HepG2 (cell line): ENCODE measurements around the gene GEMIN4. TPM values are rescaled to one million over a fixed set of nuclear protein-coding genes. Genes with fewer than 3 reads are reported as not detected.

ENCODE experiments used
- ARID5B ChIP-seq: IDR thresholded peaks from 2 replicates; pipeline ENCODE4 v1.4.0; 2020; ENCODE audit warnings: mild to moderate bottlenecking, missing genetic modification reagents
- EP300 ChIP-seq, 3 experiments: sonication (generic) in 1 of 3; formaldehyde crosslinking in 1 of 3; IDR thresholded peaks; 2 replicates each; pipeline versions ENCODE4 v1.5.1 to v1.6.1; 2011 to 2020; ENCODE audit warnings: low read depth in 2 of 3, low read length in 2 of 3, borderline replicate concordance in 1 of 3, improper control_type of control experiment in 1 of 3, mild to moderate bottlenecking in 1 of 3, missing genetic modification reagents in 1 of 3, moderate library complexity in 1 of 3
- HMGXB4 ChIP-seq, 2 experiments: sonication (generic) in 1 of 2; formaldehyde crosslinking in 1 of 2; IDR thresholded peaks; 2 replicates each; pipeline versions ENCODE4 v1.4.0 to v1.6.1; 2018 to 2020; ENCODE audit warnings: missing genetic modification reagents in 2 of 2, borderline replicate concordance in 1 of 2, low read depth in 1 of 2, mild to moderate bottlenecking in 1 of 2, missing biosample characterization in 1 of 2
- KAT8 ChIP-seq: IDR thresholded peaks from 2 replicates; pipeline ENCODE4 v1.6.1; 2016; ENCODE audit warnings: missing genetic modification reagents, missing compliant biosample characterization
- MAFG ChIP-seq: sonication (generic); formaldehyde crosslinking; IDR thresholded peaks from 2 replicates; pipeline ENCODE4 v1.5.1; 2020; ENCODE audit warnings: mild to moderate bottlenecking, missing genetic modification reagents
- MXI1 ChIP-seq: IDR thresholded peaks from 3 replicates; pipeline ENCODE4 v1.6.1; 2012; ENCODE audit warnings: low read depth, low read length, inconsistent platforms, borderline replicate concordance
- RBFOX2 ChIP-seq: fragments of 200-400 bp; formaldehyde crosslinking; IDR thresholded peaks from 2 replicates; pipeline ENCODE4 v1.6.1; 2017; ENCODE audit warnings: low read depth, mild to moderate bottlenecking, low read length
- REPIN1 ChIP-seq: sonication (generic); formaldehyde crosslinking; IDR thresholded peaks from 2 replicates; pipeline ENCODE4 v1.8.0; 2022; ENCODE audit warnings: missing genetic modification reagents, low read depth, mild to moderate bottlenecking, borderline replicate concordance
- UBTF ChIP-seq: sonication (generic); formaldehyde crosslinking; IDR thresholded peaks from 2 replicates; pipeline ENCODE4 v1.4.0; 2020; ENCODE audit warnings: mild to moderate bottlenecking, missing genetic modification reagents
- YEATS4 ChIP-seq: sonication (generic); formaldehyde crosslinking; IDR thresholded peaks from 2 replicates; pipeline ENCODE4 v1.4.0; 2020; ENCODE audit warnings: missing genetic modification reagents, borderline replicate concordance
- ZFP91 ChIP-seq: sonication (generic); formaldehyde crosslinking; IDR thresholded peaks from 2 replicates; pipeline ENCODE4 v1.9.0; 2022; ENCODE audit warnings: missing genetic modification reagents, mild to moderate bottlenecking, borderline replicate concordance
- ZNF549 ChIP-seq: sonication (generic); formaldehyde crosslinking; IDR thresholded peaks from 2 replicates; pipeline ENCODE4 v1.5.0; 2020; ENCODE audit warnings: missing genetic modification reagents
- ZNF7 ChIP-seq: IDR thresholded peaks from 2 replicates; pipeline ENCODE4 v1.6.1; 2016; ENCODE audit warnings: missing biosample characterization, missing genetic modification reagents
- ZNF704 ChIP-seq: sonication (generic); formaldehyde crosslinking; IDR thresholded peaks from 2 replicates; pipeline ENCODE4 v1.8.1; 2023; ENCODE audit warnings: mild to moderate bottlenecking, inconsistent platforms, moderate library complexity, missing genetic modification reagents, borderline replicate concordance
- ZNF777 ChIP-seq: sonication (generic); formaldehyde crosslinking; IDR thresholded peaks from 2 replicates; pipeline ENCODE4 v1.4.0; 2020; ENCODE audit warnings: missing genetic modification reagents
- polyA plus RNA-seq, 8 experiments: library from polyadenylated mRNA; depleted of rRNA in 3 of 8; stranded (reverse) in 7 of 8; unstranded in 1 of 8; fragments of >200 nt; fragmentation: Illumina TruSeq in 4 of 8; extraction: Trizol in 4 of 8; gene quantifications; 2 replicates each; pipeline versions ENCODE4 v1.2.1 to v1.2.3, GENCODE V29; 2011 to 2016; ENCODE audit warnings: low read depth in 4 of 8, missing spikeins in 1 of 8, mixed read lengths in 1 of 8; ENCODE audit not compliant: insufficient read depth in 1 of 8
- total RNA-seq, 5 experiments: library from RNA; depleted of rRNA; stranded (reverse); fragments of >200 nt; fragmentation: Illumina TruSeq; extraction: Trizol; gene quantifications; 2 replicates each; pipeline ENCODE4 v1.2.3, GENCODE V29; 2016; ENCODE audit warnings: low read depth in 1 of 5

The GEMIN4 gene
- total and polyA plus RNA-seq, 2 of the 13 experiments (the other 11 are each of a cell fraction or from before 2014, with no cell fraction given) = 10.8 to 22.7 TPM

GRCh38 chr17:732067-732901, 19.8 kb downstream of the GEMIN4 start, which contains the start of gene TLCD3A (continued):
- TF ChIP-seq ARID5B (CRISPR knock-in tag) (no peak; the same call in 1 of the 2 replicates), ZNF777 (CRISPR knock-in tag) (peak; percentile 71), YEATS4 (peak; percentile 39; the same call in 1 of the 2 replicates), HMGXB4 (CRISPR knock-in tag; IDR thresholded peaks at IDR 0.05; ENCODE audit: borderline replicate concordance in 1 of 2, low read depth in 1 of 2) (0 out of 4 replicates have a peak, but pooled peaks of 1 of the 2 experiments have one; percentile 25), REPIN1 (no peak), MAFG (CRISPR knock-in tag) (no peak), ZNF704 (no peak), EP300 (IDR thresholded peaks at IDR 0.05; ENCODE audit: low read depth in 2 of 2, low read length in 2 of 2) (no peak), EP300 (CRISPR knock-in tag; IDR thresholded peaks at IDR 0.05; ENCODE audit: borderline replicate concordance) (no peak), UBTF (CRISPR knock-in tag) (peak; percentile 76), KAT8 (CRISPR knock-in tag) (0 out of 2 replicates have a peak, but pooled peaks have one; percentile 49), MXI1 (peak; percentile 9; the same call in 1 of the 3 replicates), ZNF7 (CRISPR knock-in tag) (no peak), ZNF549 (CRISPR knock-in tag) (0 out of 2 replicates have a peak, but pooled peaks have one; percentile 39), ZFP91 (CRISPR knock-in tag) (0 out of 2 replicates have a peak, but pooled peaks have one; percentile 8), RBFOX2 (peak; percentile 60)
